ENCODE data around the gene SBNO2.
"Not testable (repeated sequence)": the region's sequence is repeated elsewhere in the genome, so short reads cannot be mapped to it uniquely, and the experiment has no call there.

The SBNO2 gene

DNA sequence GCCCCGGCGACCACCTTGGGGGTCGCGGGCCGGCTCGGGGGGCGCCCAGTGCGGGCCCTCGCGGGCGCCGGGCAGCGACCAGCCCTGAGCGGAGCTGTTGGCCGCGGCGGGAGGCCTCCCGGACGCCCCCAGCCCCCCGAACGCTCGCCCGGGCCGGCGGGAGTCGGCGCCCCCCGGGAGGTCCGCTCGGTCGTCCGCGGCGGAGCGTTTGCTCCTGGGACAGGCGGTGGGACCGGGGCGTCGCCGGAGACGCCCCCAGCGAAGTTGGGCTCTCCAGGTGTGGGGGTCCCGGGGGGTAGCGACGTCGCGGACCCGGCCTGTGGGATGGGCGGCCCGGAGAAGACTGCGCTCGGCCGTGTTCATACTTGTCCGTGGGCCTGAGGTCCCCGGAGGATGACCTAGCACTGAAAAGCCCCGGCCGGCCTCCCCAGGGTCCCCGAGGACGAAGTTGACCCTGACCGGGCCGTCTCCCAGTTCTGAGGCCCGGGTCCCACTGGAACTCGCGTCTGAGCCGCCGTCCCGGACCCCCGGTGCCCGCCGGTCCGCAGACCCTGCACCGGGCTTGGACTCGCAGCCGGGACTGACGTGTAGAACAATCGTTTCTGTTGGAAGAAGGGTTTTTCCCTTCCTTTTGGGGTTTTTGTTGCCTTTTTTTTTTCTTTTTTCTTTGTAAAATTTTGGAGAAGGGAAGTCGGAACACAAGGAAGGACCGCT lies 32.2 kb upstream of the SBNO2 start:
- no peak for DNase-seq (ENCODE audit: low read depth)
- H3K4me3 ChIP-seq (ENCODE audit: low read length) = peak overlapping the region; percentile 73
- TF ChIP-seq, protein P1, sequence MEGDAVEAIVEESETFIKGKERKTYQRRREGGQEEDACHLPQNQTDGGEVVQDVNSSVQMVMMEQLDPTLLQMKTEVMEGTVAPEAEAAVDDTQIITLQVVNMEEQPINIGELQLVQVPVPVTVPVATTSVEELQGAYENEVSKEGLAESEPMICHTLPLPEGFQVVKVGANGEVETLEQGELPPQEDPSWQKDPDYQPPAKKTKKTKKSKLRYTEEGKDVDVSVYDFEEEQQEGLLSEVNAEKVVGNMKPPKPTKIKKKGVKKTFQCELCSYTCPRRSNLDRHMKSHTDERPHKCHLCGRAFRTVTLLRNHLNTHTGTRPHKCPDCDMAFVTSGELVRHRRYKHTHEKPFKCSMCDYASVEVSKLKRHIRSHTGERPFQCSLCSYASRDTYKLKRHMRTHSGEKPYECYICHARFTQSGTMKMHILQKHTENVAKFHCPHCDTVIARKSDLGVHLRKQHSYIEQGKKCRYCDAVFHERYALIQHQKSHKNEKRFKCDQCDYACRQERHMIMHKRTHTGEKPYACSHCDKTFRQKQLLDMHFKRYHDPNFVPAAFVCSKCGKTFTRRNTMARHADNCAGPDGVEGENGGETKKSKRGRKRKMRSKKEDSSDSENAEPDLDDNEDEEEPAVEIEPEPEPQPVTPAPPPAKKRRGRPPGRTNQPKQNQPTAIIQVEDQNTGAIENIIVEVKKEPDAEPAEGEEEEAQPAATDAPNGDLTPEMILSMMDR (IDR thresholded peaks at IDR 0.05; ENCODE audit: insufficient read depth, low read depth, low read length, missing control alignments) = no peak

- TF ChIP-seq, protein P1 (IDR thresholded peaks at IDR 0.05; ENCODE audit: insufficient read depth, low read depth, low read length, missing control alignments) = no peak
- DNase-seq (ENCODE audit: low read depth) = peak; percentile 99
- peak within 1 kb of the TSS; percentile 73 for H3K4me3 ChIP-seq (ENCODE audit: low read length)
These were observed 31.3 kb upstream of the SBNO2 start, which contains the start of gene STK11 for GRCh38 chr19:1205114-1206099. Gene STK11 (plus strand): TSS chr19:1205778. CDS start chr19:1206914, 1,136 bp downstream.

GRCh38 chr19:1200614-1201013 lies 26.5 kb upstream of the SBNO2 start:
- not testable (repeated sequence) for H3K4me3 ChIP-seq (ENCODE audit: low read length); DNase-seq (ENCODE audit: low read depth)

- no peak overlapping the region for H3K4me3 ChIP-seq (ENCODE audit: low read length)
- TF ChIP-seq, protein P1 (IDR thresholded peaks at IDR 0.05; ENCODE audit: insufficient read depth, low read depth, low read length, missing control alignments) = no peak
- DNase-seq (ENCODE audit: low read depth) = no peak
These were observed 25.5 kb upstream of the SBNO2 start for GRCh38 chr19:1199531-1199930.

DNA sequence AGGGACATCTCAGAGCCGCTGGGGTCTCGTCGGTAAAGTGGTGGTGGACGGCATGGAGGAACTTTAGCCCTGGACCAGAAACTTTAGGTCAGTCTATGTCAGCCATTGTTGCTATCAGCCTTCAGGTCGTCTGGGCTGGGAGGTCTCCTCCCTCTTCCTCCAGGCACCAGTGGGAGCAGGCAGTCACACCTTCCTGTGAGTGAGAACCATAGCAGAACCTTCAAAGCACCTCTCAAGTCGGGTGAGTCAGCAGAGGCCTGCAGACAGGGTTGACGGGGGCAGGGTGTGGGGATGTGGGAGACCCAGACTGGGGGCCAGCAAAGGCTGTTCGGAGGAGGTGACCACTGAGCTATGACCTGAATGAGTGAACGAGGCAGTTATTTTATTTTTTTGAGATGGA lies 15.4 kb upstream of the SBNO2 start:
- DNase-seq (ENCODE audit: low read depth) = peak; percentile 67
- H3K4me3 ChIP-seq (ENCODE audit: low read length) = no peak overlapping the region
- TF ChIP-seq, protein P1 (IDR thresholded peaks at IDR 0.05; ENCODE audit: insufficient read depth, low read depth, low read length, missing control alignments) = no peak

GRCh38 chr19:1183543-1184172 lies 9.6 kb upstream of the SBNO2 start:
- H3K4me3 ChIP-seq (ENCODE audit: low read length) = no peak overlapping the region
- TF ChIP-seq, protein P1 (IDR thresholded peaks at IDR 0.05; ENCODE audit: insufficient read depth, low read depth, low read length, missing control alignments) = no peak
- peak; percentile 84 for DNase-seq (ENCODE audit: low read depth)

GRCh38 chr19:1182727-1183126 lies 8.7 kb upstream of the SBNO2 start:
- no peak for DNase-seq (ENCODE audit: low read depth)
- TF ChIP-seq, protein P1 (IDR thresholded peaks at IDR 0.05; ENCODE audit: insufficient read depth, low read depth, low read length, missing control alignments) = no peak

More at GRCh38 chr19:1182727-1183126, 8.7 kb upstream of the SBNO2 start:
- H3K4me3 ChIP-seq (ENCODE audit: low read length) = no peak overlapping the region
